ENCODE results near the gene MMRN1.

The MMRN1 gene

GRCh38 chr4:89909889-89910288, 15.2 kb downstream of the MMRN1 start:
- DNase-seq: no peak

GRCh38 chr4:89913623-89914022, 19.0 kb downstream of the MMRN1 start:
- DNase-seq: no peak

GRCh38 chr4:89914609-89915550, 20.2 kb downstream of the MMRN1 start:
- DNase-seq: no peak

- DNase-seq: no peak
These were observed 21.3 kb downstream of the MMRN1 start for GRCh38 chr4:89915937-89916336.

- no peak for DNase-seq
These were observed 28.3 kb downstream of the MMRN1 start for GRCh38 chr4:89922848-89923416.

- DNase-seq: no peak
These were observed 34.2 kb downstream of the MMRN1 start for GRCh38 chr4:89928838-89929237.

- DNase-seq: peak; percentile 70
These were observed 34.9 kb downstream of the MMRN1 start for GRCh38 chr4:89929425-89930159.

- DNase-seq: no peak
These were observed 44.9 kb downstream of the MMRN1 start for GRCh38 chr4:89939546-89939945.

- no peak for DNase-seq
These were observed 45.3 kb downstream of the MMRN1 start for GRCh38 chr4:89939994-89940393.

GRCh38 chr4:89942811-89943210, 48.2 kb downstream of the MMRN1 start:
- DNase-seq: no peak

- DNase-seq: no peak
These were observed 55.2 kb downstream of the MMRN1 start for GRCh38 chr4:89949782-89950387.

- no peak for DNase-seq
These were observed 57.8 kb downstream of the MMRN1 start for GRCh38 chr4:89952458-89952857.

- DNase-seq: no peak
These were observed 60.4 kb downstream of the MMRN1 start for GRCh38 chr4:89954906-89955695.

GRCh38 chr4:89957046-89957926, 62.6 kb downstream of the MMRN1 start:
- no peak for DNase-seq

- DNase-seq: no peak
These were observed 87.2 kb downstream of the MMRN1 start for GRCh38 chr4:89981789-89982334.

GRCh38 chr4:89988268-89988667, 93.6 kb downstream of the MMRN1 start:
- no peak for DNase-seq

GRCh38 chr4:89992744-89993143, 98.1 kb downstream of the MMRN1 start:
- no peak for DNase-seq

GRCh38 chr4:89994176-89994873, 99.7 kb downstream of the MMRN1 start:
- DNase-seq: no peak

- DNase-seq: no peak
These were observed 100.4 kb downstream of the MMRN1 start for GRCh38 chr4:89995006-89995405.

- DNase-seq: no peak
These were observed 101.2 kb downstream of the MMRN1 start for GRCh38 chr4:89995814-89996213.
